Endodermal cell (in vitro differentiated cells): Measurements from ENCODE around the gene LMO1. TPM values are rescaled to one million over a fixed set of nuclear protein-coding genes. Genes with fewer than 3 reads are reported as not detected.

Experiments
- DNase-seq: peaks from one replicate; pipeline ENCODE4 v3.0.0-alpha.2; 2017
- H3K27ac ChIP-seq: 2 replicates; pipeline ENCODE4 v1.5.1; 2013; ENCODE audit warnings: mild to moderate bottlenecking, low read depth, low read length, moderate library complexity
- H3K27me3 ChIP-seq: 2 replicates; pipeline ENCODE4 v1.6.1; 2013; ENCODE audit warnings: mild to moderate bottlenecking, low read length, moderate library complexity; ENCODE audit not compliant: insufficient read depth, control insufficient read depth, poor library complexity, severe bottlenecking
- H3K36me3 ChIP-seq: 2 replicates; pipeline ENCODE4 v1.7.0; 2013; ENCODE audit warnings: mild to moderate bottlenecking, low read length, moderate library complexity; ENCODE audit not compliant: control insufficient read depth, insufficient read depth
- H3K4me1 ChIP-seq: one replicate; pipeline ENCODE4 v1.7.0; 2013; ENCODE audit warnings: low read length; ENCODE audit not compliant: control insufficient read depth, insufficient read depth
- H3K4me3 ChIP-seq: 2 replicates; pipeline ENCODE4 v1.5.1; 2013; ENCODE audit warnings: mild to moderate bottlenecking, low read length, moderate library complexity
- H3K9ac ChIP-seq: 2 replicates; pipeline ENCODE4 v1.6.1; 2013; ENCODE audit warnings: mild to moderate bottlenecking, low read length, moderate library complexity; ENCODE audit not compliant: poor library complexity, severe bottlenecking; ENCODE audit errors: extremely low read depth
- H3K9me3 ChIP-seq: 2 replicates; pipeline ENCODE4 v1.6.1; 2013; ENCODE audit warnings: mild to moderate bottlenecking, low read length, moderate library complexity; ENCODE audit not compliant: control insufficient read depth
- H3K27ac Mint-ChIP-seq: 2 replicates; pipeline ENCODE4 v1.8.0; 2020; ENCODE audit warnings: mixed read lengths
- H3K27me3 Mint-ChIP-seq: 2 replicates; pipeline ENCODE4 v1.8.0; 2021; ENCODE audit warnings: mild to moderate bottlenecking, mixed read lengths; ENCODE audit not compliant: insufficient read depth
- H3K36me3 Mint-ChIP-seq: 2 replicates; pipeline ENCODE4 v1.8.0; 2020; ENCODE audit warnings: low read depth, mixed read lengths
- H3K4me1 Mint-ChIP-seq: 2 replicates; pipeline ENCODE4 v1.8.0; 2020; ENCODE audit warnings: mixed read lengths
- H3K4me3 Mint-ChIP-seq: 2 replicates; pipeline ENCODE4 v1.8.0; 2020; ENCODE audit warnings: mild to moderate bottlenecking, moderate library complexity, mixed read lengths
- H3K9me3 Mint-ChIP-seq: 2 replicates; pipeline ENCODE4 v1.8.0; 2020; ENCODE audit warnings: mild to moderate bottlenecking, mixed read lengths
- CTCF ChIP-seq: fragments of 200-600 bp; sonication (generic); conservative IDR thresholded peaks from 2 replicates; pipeline ENCODE4 v1.5.0; 2021; ENCODE audit warnings: antibody characterized with exemption, mild to moderate bottlenecking
- WGBS, 2 experiments: methylation state at CpG; one replicate each; pipeline versions ENCODE4 v1.1.5 to v1.1.7; 2013; ENCODE audit warnings: missing lambda C conversion rate in 2 of 2, mixed read lengths in 1 of 2; ENCODE audit not compliant: insufficient coverage in 1 of 2, insufficient read length in 1 of 2; 5-methylcytosine and 5-hydroxymethylcytosine counted together
- total RNA-seq, 2 donors: library from RNA; stranded (reverse); fragmentation: NEBNext Ultra II Directional in 1 of 2; extraction: Animal tissue kit (Norgen Biotek cat#: 25700) in 1 of 2; gene quantifications; 2 replicates in 1 of 2; 3 replicates in 1 of 2; pipeline ENCODE4 v1.2.1, GENCODE V29; 2021

The LMO1 gene
- total RNA-seq, 2 donors from 2014 or later, result 0.46 TPM; not detected in 1

GRCh38 chr11:8258784-8259183, 4.9 kb downstream of the LMO1 start:
- peaks cover 46% of the 10 kb centered on the region for H3K27me3 ChIP-seq
- no peak for TF ChIP-seq CTCF
- H3K27ac Mint-ChIP-seq, result no peak overlapping the region
- no peak overlapping the region for H3K4me3 ChIP-seq
- H3K4me3 Mint-ChIP-seq, result no peak overlapping the region
- H3K4me1 Mint-ChIP-seq, result peaks cover 5% of the 10 kb centered on the region
- H3K36me3 ChIP-seq, result no peaks in the 10 kb centered on the region
- no peak overlapping the region for H3K9ac ChIP-seq
- no peaks in the 10 kb centered on the region for H3K9me3 ChIP-seq
- peaks cover 59% of the 10 kb centered on the region for H3K27me3 Mint-ChIP-seq
- H3K4me1 ChIP-seq, result no peaks in the 10 kb centered on the region
- WGBS, 2 experiments, result 93 to 96% methylated on average over 9 of the region's 9 CpGs
- no peaks in the 10 kb centered on the region for H3K9me3 Mint-ChIP-seq
- DNase-seq, result no peak
- no peak overlapping the region for H3K27ac ChIP-seq
- H3K36me3 Mint-ChIP-seq, result no peaks in the 10 kb centered on the region

- no peak for TF ChIP-seq CTCF
- Mint-ChIP-seq H3K4me1 (no peaks in the 10 kb centered on the region), H3K27ac (no peak overlapping the region), H3K9me3 (no peaks in the 10 kb centered on the region), H3K4me3 (no peak overlapping the region), H3K36me3 (no peaks in the 10 kb centered on the region), H3K27me3 (peaks cover 54% of the 10 kb centered on the region)
- H3K36me3 ChIP-seq, result no peaks in the 10 kb centered on the region
- no peak for DNase-seq
- H3K9me3 ChIP-seq, result no peaks in the 10 kb centered on the region
- H3K27ac ChIP-seq, result no peak overlapping the region
- WGBS, 2 experiments, result 89 to 92% methylated on average over 5 of the region's 5 CpGs
- no peak overlapping the region for H3K9ac ChIP-seq
- H3K27me3 ChIP-seq, result peaks cover 41% of the 10 kb centered on the region
- no peaks in the 10 kb centered on the region for H3K4me1 ChIP-seq
- H3K4me3 ChIP-seq, result no peak overlapping the region
Measured at GRCh38 chr11:8258289-8258688, 5.4 kb downstream of the LMO1 start.

GRCh38 chr11:8257003-8257664, 6.5 kb downstream of the LMO1 start:
- Histone ChIP-seq H3K9me3 (no peaks in the 10 kb centered on the region), H3K4me3 (no peak overlapping the region), H3K36me3 (no peaks in the 10 kb centered on the region), H3K27ac (no peak overlapping the region), H3K27me3 (peaks cover 32% of the 10 kb centered on the region), H3K9ac (no peak overlapping the region), H3K4me1 (no peaks in the 10 kb centered on the region)
- no peak overlapping the region for H3K27ac Mint-ChIP-seq
- H3K9me3 Mint-ChIP-seq, result no peaks in the 10 kb centered on the region
- TF ChIP-seq CTCF, result no peak
- H3K36me3 Mint-ChIP-seq, result no peaks in the 10 kb centered on the region
- WGBS, 2 experiments, result 58 to 91% methylated on average over 3 to 4 of the region's 4 CpGs
- H3K4me3 Mint-ChIP-seq, result no peak overlapping the region
- no peak for DNase-seq
- peaks cover 48% of the 10 kb centered on the region for H3K27me3 Mint-ChIP-seq
- no peaks in the 10 kb centered on the region for H3K4me1 Mint-ChIP-seq
